H1 (cell line): ENCODE results near the gene JMJD7. TPM values are rescaled to one million over a fixed set of nuclear protein-coding genes. Genes with fewer than 3 reads are reported as not detected.

Source experiments
- SIX5 ChIP-seq: IDR thresholded peaks from 2 replicates; pipeline ENCODE4 v1.6.1; 2011; ENCODE audit warnings: mild to moderate bottlenecking, low read depth, low read length
- SP2 ChIP-seq: IDR thresholded peaks from 2 replicates; pipeline ENCODE4 v1.6.1; 2012; ENCODE audit warnings: mild to moderate bottlenecking, low read length, inconsistent platforms
- polyA plus RNA-seq, 7 experiments: library from polyadenylated mRNA; depleted of rRNA in 3 of 7; stranded (reverse) in 5 of 7; unstranded in 2 of 7; fragments of >200 nt in 5 of 7; fragments of 200-250 nt in 2 of 7; gene quantifications; 1 replicate in 5 of 7; 2 replicates in 1 of 7; 4 replicates in 1 of 7; pipeline versions ENCODE4 v1.2.1 to v1.2.3, GENCODE V29; 2011 to 2013; ENCODE audit warnings: missing spikeins in 2 of 7, mixed read lengths in 2 of 7
- total RNA-seq: library from RNA; stranded (reverse); fragmentation: NEBNext Ultra II Directional; extraction: Animal tissue kit (Norgen Biotek cat#: 25700); gene quantifications from 2 replicates; pipeline ENCODE4 v1.2.1, GENCODE V29; 2021

The JMJD7 gene
- total and polyA plus RNA-seq, 2 of the 8 experiments (the other 6 are each of a cell fraction or from before 2014, with no cell fraction given) = 15.0 to 20.0 TPM

GRCh38 chr15:41832208-41832607 is 4.3 kb downstream of the JMJD7 start (continued):
- TF ChIP-seq SP2 (no peak), SIX5 (no peak)
